RWPE1 (cell line): ENCODE results near the gene QRICH2.
"Not testable (repeated sequence)": the region's sequence is repeated elsewhere in the genome, so short reads cannot be mapped to it uniquely, and the experiment has no call there.

Experiments used
- CTCF ChIA-PET: fragments of 350-600 bp; sonication (Branson Sonifier 250); formaldehyde crosslinking; extraction: SDS; loops from one replicate; lab custom pipeline; 2021; lab: Yijun Ruan, JAX
- POLR2A ChIA-PET: fragments of 400-600 bp; formaldehyde crosslinking; extraction: SDS; loops from one replicate; lab custom pipeline; 2020; ENCODE audit warnings: antibody characterized with exemption; ENCODE audit not compliant: low non-redundant PET; lab: Yijun Ruan, JAX
- DNase-seq: peaks from one replicate; pipeline ENCODE4 v3.0.0; 2012; ENCODE audit warnings: low spot score
- H3K27ac ChIP-seq: fragments of 450-650 bp; 2 replicates; pipeline ENCODE4 v1.5.1; 2017
- TF ChIP-seq, protein P1 (sequence below): fragments of 450-650 bp; conservative IDR thresholded peaks from 2 replicates; pipeline ENCODE4 v1.5.1; 2017; ENCODE audit warnings: low read depth, mild to moderate bottlenecking

The QRICH2 gene

DNA sequence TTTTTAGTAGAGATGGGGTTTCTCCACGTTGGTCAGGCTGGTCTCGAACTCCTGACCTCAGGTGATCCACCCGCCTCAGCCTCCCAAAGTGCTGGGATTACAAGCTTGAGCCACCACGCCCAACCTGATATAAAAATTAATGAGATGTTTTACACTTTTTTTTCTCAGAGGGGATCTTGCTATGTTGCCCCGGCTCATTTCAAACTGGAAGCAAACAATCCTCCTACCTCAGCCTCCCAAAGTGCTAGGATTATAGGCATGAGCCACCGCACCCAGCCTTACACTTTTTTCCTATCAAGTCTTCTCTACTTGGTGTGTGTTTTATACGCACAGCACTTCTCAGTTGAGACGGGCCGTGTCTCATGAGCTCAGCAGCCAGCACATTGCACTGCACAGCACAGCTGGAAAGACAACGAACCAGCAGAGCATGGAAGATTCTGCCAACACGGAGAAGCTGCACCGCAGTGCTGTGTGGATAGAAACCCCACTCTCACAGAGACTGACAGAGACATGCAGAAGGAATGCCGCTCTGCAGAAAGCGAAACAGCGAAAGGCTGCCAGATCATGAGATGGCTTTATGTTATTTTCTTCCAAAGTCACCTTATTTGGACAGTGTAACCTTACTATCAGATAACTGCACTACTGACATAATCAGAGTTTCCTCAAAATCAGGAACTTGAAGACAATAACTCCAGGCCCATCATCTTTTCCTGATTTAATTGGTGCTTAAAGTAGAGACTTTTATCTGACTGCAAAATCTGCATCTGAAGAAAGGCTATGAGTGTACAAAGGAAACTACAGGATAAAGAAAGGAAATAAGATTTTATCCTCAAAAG is 6.5 kb upstream of the QRICH2 start:
- ChIA-PET CTCF (no interaction called here), POLR2A (no interaction called here)
- no peak for DNase-seq
- no peak overlapping the region for H3K27ac ChIP-seq
- TF ChIP-seq, protein P1, sequence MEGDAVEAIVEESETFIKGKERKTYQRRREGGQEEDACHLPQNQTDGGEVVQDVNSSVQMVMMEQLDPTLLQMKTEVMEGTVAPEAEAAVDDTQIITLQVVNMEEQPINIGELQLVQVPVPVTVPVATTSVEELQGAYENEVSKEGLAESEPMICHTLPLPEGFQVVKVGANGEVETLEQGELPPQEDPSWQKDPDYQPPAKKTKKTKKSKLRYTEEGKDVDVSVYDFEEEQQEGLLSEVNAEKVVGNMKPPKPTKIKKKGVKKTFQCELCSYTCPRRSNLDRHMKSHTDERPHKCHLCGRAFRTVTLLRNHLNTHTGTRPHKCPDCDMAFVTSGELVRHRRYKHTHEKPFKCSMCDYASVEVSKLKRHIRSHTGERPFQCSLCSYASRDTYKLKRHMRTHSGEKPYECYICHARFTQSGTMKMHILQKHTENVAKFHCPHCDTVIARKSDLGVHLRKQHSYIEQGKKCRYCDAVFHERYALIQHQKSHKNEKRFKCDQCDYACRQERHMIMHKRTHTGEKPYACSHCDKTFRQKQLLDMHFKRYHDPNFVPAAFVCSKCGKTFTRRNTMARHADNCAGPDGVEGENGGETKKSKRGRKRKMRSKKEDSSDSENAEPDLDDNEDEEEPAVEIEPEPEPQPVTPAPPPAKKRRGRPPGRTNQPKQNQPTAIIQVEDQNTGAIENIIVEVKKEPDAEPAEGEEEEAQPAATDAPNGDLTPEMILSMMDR: no peak

DNA sequence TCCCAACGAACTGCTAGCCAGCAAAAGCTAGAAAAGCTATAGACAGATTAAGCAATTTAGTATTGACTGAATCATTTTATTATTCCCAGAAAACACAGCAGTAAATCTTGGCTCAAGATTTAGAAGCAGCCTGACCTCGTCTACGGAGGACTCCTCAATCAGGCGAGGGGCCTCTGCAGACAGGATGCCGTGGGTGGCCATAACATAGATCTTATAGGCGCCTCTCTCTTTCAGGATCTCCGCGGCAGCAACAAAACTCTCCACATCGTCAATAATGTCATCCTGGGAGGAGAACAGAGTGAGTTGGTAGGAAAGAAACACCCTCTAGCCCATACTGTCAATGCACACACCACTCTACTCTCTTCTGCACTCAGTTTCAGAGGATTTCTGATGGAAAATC is 4.7 kb upstream of the QRICH2 start:
- CTCF ChIA-PET: interaction anchor here (0.6 to 0.9 kb wide), 2 partner anchors 10 to 27 kb away, joined by 3 read pairs; no protein-coding TSS in a partner anchor
- TF ChIP-seq, protein P1: no peak
- no peak for DNase-seq
- POLR2A ChIA-PET: no interaction called here
- no peak overlapping the region for H3K27ac ChIP-seq

DNA sequence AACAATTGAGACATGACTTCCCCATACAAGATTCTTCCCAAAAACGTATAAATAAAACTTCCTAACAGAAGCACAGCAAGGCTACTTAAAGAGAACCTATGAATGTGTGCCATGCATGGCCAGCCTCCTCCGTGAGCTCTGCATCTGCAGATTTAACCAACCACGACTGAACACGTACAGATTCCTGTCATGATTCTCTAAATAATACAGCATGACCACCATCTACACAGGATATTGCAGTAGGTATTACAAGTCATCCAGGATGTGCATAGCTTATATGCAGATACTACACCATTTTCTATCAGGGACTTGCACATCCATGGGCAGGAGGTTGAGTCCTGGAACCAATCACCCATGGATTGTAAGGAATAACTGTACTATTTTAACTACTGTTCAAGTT is 1.4 kb upstream of the QRICH2 start:
- TF ChIP-seq, protein P1: no peak
- no peak overlapping the region for H3K27ac ChIP-seq
- DNase-seq: no peak
- CTCF ChIA-PET: interaction anchor here (0.7 kb wide), 1 partner anchor 96 kb away, joined by 3 read pairs; no protein-coding TSS in a partner anchor
- POLR2A ChIA-PET: no interaction called here

- CTCF ChIA-PET: interaction anchor here (1.1 to 2.2 kb wide), 2 partner anchors 91 to 151 kb away, joined by 3 to 11 read pairs; no protein-coding TSS in a partner anchor
- POLR2A ChIA-PET: no interaction called here
- no peak for DNase-seq
- peak overlapping the region; percentile 5; the same call in 1 of the 2 replicates for H3K27ac ChIP-seq
- TF ChIP-seq, protein P1: no peak
Measured at GRCh38 chr17:76307299-76307965, 644 bp downstream of the QRICH2 start.

DNA sequence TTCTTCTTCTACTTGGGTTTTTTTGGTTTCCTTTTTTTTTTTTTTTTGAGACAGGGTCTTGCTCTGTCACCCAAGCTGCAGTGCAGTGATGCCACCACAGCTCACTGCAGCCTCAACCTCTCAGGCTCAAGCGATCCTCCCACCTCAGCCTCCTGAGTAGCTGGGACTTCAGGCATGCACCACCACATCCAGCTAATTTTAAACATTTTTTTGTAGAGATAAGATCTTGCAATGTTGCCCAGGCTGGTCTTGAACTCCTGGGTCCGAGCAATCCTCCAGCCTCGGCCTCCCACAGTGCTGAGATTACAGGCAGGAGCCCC is 3.0 kb downstream of the QRICH2 start:
- H3K27ac ChIP-seq, DNase-seq: not testable (repeated sequence)
- CTCF ChIA-PET: interaction anchor here (3.0 kb wide), 1 partner anchor 93 kb away, joined by 22 read pairs; no protein-coding TSS in a partner anchor
- POLR2A ChIA-PET: interaction anchor here (0.7 kb wide), 1 partner anchor 283 kb away, joined by 6 read pairs; no protein-coding TSS in a partner anchor

DNA sequence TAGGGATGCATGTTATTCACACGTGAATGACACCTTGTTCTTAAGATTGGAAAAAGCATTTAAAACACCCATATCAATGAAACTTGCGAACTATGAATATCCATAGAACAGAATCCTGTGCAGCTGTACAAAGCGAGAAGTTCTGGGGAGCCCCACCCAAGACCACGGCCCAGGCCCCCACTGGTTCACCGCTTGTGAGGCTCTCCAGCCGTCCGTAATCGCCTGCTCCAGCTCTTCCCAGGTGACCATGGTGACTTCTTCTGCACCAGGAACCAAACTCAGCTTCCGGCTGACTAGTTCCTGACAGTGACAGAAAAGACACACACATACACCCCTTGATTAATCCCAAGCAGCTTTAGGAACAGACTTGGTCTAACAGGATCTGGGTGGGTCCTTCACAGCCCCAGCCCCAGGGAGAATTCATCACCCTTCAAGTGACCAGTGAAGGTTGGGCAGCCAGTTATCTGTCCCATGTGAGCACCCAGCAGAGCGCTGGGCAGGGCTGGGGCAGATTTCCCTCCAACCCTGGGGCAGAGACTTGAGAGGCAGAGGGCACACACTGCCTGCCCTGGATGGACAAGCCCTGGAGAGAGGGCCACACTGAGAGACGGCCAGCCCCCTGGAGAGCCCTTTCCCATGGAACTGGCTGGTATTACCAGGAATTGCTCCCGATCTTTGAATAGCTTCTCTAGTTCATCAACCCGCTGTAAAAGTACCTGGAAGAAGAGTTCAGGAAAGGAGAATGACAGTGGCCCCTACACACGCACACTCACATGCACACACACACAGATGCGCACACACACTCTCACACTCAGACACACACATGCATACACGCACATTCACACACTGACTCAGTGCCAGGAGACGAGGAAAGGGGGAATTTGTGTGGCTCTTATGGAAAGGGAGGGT is 3.6 kb downstream of the QRICH2 start:
- POLR2A ChIA-PET: interaction anchor here (0.7 kb wide), 1 partner anchor 282 kb away, joined by 6 read pairs; no protein-coding TSS in a partner anchor
- DNase-seq: no peak
- H3K27ac ChIP-seq: no peak overlapping the region
- TF ChIP-seq, protein P1: no peak
- CTCF ChIA-PET: interaction anchor here (3.0 kb wide), 1 partner anchor 93 kb away, joined by 22 read pairs; no protein-coding TSS in a partner anchor
